ENCODE measurements around the gene VSIG8.
"Not testable (repeated sequence)": the region's sequence is repeated elsewhere in the genome, so short reads cannot be mapped to it uniquely, and the experiment has no call there.

The VSIG8 gene, protein sequence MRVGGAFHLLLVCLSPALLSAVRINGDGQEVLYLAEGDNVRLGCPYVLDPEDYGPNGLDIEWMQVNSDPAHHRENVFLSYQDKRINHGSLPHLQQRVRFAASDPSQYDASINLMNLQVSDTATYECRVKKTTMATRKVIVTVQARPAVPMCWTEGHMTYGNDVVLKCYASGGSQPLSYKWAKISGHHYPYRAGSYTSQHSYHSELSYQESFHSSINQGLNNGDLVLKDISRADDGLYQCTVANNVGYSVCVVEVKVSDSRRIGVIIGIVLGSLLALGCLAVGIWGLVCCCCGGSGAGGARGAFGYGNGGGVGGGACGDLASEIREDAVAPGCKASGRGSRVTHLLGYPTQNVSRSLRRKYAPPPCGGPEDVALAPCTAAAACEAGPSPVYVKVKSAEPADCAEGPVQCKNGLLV

DNA sequence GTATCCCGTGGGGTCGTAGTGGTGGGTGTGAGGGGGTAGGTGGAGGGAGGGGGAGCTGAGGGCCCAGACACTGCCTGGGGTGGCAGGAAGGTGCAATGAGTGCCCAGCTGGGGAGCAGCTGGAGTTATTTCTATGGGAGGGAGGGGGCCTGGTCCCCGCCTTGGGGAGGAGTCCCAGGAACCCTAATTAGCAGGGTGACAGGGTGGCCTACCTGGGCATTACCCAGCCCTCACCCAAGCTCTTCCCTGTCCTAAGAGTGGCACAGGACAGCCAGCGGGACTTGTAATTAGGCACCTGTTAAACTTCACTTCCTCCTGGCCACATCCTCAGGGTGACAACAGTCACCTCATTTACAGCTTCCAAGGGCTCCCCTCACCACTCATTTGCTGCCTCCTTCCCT lies at the start of gene VSIG8:
Gene VSIG8, minus strand, starts transcription at position 101 of the 400 bp plus-strand sequence. CDS start 136 bp downstream, outside the sequence.
- no peak for TF ChIP-seq CTCF (IDR thresholded peaks at IDR 0.05; ENCODE audit: low read depth, low read length)

GRCh38 chr1:159911326-159912070 lies 49.0 kb upstream of the VSIG8 start:
- TF ChIP-seq CTCF (IDR thresholded peaks at IDR 0.05; ENCODE audit: low read depth, low read length) = no peak
- H3K4me3 ChIP-seq (ENCODE audit: low read depth, low read length) = no peak overlapping the region

More for the DNA sequence above, at the start of gene VSIG8:
- H3K4me3 ChIP-seq (ENCODE audit: low read depth, low read length) = no peak within 1 kb of the TSS

GRCh38 chr1:159908031-159908940 lies 45.8 kb upstream of the VSIG8 start:
- no peak for TF ChIP-seq CTCF (IDR thresholded peaks at IDR 0.05; ENCODE audit: low read depth, low read length)
- H3K4me3 ChIP-seq (ENCODE audit: low read depth, low read length) = no peak overlapping the region

DNA sequence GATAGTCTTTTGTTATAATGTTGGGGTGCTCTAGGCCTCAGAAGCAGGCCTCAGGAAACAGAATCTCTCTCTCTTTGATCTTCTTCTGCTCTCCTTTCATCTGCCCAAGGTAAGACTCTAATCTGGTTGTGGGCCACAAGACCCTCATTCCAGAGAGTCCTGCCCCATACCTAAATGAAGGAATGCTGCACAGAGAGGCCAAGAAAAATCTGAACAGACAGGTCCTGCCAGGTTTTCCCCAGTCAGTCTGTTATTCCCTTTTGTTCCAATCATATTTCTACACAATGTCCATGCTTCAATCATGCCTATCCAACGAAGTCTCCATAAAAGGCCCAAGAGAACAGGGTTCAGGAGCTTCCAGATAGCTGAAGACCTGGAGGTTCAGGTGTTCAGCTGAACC lies 44.5 kb upstream of the VSIG8 start:
- H3K4me3 ChIP-seq (ENCODE audit: low read depth, low read length) = no peak overlapping the region
- no peak for TF ChIP-seq CTCF (IDR thresholded peaks at IDR 0.05; ENCODE audit: low read depth, low read length)

DNA sequence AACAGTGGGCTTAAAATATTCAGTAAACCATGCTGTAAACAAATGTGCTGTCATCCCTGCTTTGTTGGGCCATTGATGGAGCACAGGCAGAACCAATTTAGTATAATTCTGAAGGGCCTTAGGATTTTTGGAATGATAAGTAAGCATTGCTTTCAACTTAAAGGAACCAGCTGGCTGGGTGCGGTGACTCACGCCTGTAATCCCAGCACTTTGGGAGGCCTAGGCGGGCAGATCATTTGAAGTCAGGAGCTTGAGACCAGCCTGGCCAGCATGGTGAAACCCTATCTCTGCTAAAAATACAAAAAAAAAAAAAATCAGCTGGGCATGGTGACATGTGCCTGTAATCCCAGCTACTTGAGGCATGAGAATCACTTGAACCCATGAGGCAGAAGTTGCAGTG lies 41.6 kb upstream of the VSIG8 start:
- not testable (repeated sequence) for H3K4me3 ChIP-seq (ENCODE audit: low read depth, low read length)

DNA sequence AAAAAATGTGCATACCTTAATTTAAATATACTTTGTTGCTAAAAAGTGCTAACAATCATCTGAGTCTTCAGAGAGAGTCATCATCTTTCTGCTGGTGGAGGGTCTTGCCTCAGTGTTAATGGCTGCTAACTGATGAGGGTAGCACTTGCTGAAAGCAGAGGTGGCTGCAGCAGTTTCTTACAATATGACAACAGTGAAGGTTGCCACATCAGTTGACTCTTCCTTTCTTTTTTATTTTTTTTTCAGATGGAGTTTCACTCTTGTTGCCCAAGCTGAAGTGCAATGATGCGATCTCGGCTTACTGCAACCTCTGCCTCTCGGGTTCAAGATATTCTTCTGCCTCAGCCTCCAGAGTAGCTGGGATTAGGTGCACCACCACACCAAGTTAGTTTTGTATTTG lies 40.1 kb upstream of the VSIG8 start:
- TF ChIP-seq CTCF (IDR thresholded peaks at IDR 0.05; ENCODE audit: low read depth, low read length) = no peak
- no peak overlapping the region for H3K4me3 ChIP-seq (ENCODE audit: low read depth, low read length)

GRCh38 chr1:159900755-159901360 lies 38.4 kb upstream of the VSIG8 start:
- no peak for TF ChIP-seq CTCF (IDR thresholded peaks at IDR 0.05; ENCODE audit: low read depth, low read length)
- no peak overlapping the region for H3K4me3 ChIP-seq (ENCODE audit: low read depth, low read length)

Data from WI38 (cell line).